DMS53 treated with DMSO at 0.1 percent for 48 hours (cell line): ENCODE data around the gene PPIL6.

Source experiments
- DNase-seq: peaks from one replicate; lab custom pipeline; 2025; ENCODE audit not compliant: unreplicated experiment; lab: John Stamatoyannopoulos, UW

Gene PPIL6

GRCh38 chr6:109406196-109406595 is 34.2 kb downstream of the PPIL6 start:
- no peak for DNase-seq

GRCh38 chr6:109397020-109397419 is 43.4 kb downstream of the PPIL6 start:
- no peak for DNase-seq

DNA sequence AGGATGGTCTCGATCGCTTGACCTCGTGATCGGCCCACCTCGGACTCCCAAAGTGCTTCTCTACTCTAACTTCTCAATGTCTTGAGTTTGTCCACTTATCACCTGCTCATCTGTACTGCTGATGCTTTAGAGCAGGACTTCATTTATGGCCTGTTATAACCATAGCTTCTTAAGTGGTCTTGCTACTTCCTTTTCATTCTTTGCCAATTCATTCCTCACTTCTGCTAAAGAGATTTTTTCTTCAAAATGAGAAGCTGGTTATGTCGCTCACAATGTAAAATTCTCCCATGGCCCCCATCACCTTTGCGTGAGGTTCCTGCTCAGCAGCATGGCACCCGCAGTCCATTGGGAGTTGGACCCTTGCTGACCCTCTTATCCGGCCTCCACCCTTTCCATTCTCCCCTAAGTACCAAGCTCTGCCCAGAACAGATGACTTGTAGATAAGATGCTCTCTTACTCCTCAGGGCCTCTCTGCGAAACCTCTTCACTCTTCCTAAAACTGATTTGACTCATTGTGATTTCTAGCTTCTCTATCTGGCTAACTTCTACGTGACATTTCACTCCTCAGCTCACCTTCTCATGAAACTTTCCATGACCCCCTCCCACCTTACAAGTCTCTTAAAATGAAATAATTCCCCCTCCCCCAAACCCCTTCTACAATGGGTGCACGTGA is 44.2 kb downstream of the PPIL6 start:
- DNase-seq = no peak

- peak; percentile 9 for DNase-seq
Observed at GRCh38 chr6:109393886-109394281, 46.5 kb downstream of the PPIL6 start.

GRCh38 chr6:109393157-109393885 is 47.1 kb downstream of the PPIL6 start:
- no peak for DNase-seq

DNA sequence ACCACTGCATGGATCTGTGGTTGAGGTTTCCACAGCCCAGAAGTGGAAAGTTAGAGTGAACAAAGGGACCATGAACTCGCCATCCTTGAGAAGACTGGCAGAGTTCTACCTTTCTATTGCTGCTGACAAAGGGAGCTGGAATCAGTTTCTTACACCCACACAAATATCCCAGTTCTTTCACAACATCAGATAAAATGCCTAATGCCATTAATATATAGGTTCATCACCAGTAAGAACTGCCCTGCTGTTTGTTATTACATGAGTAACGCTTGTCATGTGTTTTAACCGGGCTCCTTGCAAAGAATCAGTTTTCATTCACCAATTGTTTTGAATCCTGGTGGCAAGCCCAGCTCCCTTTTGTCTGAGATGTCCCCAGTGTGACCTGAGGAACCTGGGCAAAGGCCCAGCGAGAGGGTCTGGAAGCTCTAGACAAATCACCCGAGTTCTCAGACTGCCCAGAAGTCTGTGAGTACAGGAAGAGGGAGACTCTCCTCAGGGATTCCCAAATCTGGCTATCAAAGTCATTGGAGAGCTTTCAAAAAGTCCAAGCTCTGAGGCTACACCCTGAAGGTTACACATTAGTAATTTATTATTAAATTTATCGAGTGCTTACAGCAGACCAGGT is 50.7 kb downstream of the PPIL6 start:
- DNase-seq = no peak

- no peak for DNase-seq
Observed at GRCh38 chr6:109388265-109388664, 52.2 kb downstream of the PPIL6 start.

GRCh38 chr6:109383438-109383940 is 56.9 kb downstream of the PPIL6 start:
- peak; percentile 17 for DNase-seq

GRCh38 chr6:109382576-109383437 is 57.6 kb downstream of the PPIL6 start:
- DNase-seq = peak; percentile 89

DNA sequence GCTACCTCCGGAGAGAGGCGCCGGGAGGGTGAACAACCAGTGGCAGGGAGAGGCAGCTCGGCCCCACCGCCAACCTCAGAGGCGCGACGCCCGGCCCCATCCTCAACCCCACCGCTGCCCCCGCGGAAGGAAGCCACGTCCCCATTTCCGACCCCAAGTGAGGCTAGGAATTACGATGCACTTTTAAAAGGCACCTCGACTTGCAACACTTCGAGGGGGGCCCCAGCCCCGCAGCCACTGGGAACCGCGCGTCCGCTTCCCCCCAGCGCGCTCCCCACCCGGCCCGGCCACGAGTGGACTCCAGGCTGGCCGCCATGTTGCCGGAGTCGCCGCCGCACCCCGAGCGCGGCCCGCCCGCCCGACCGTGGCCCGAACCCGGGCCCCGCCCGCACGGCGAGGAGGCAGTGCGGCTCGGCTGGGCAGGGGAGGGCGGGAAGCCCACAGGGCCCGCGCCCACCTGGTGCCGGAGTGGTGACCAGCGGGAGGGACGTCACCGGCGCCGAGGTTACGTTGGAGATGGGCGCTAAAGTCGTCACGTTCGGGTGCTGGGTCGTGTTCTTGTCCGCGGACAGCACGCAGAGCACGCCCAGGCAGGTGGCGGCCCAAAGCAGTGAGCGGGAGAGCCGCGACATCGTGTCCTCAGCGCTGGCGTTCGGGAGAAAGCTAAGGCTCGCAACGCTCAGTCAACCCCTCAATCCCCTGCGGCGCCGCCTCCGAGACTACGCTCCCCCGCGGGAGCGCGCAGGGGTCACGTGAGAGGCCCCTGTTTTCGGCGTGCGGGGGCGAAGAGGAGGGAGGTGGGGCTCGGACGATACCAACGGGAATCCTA is 58.5 kb downstream of the PPIL6 start, which contains the start of gene CD164:
Gene CD164 (minus strand): TSS at position 721 of the 829 bp plus-strand sequence. CDS start 89 bp downstream, at position 632.
- DNase-seq = peak; percentile 64

DNA sequence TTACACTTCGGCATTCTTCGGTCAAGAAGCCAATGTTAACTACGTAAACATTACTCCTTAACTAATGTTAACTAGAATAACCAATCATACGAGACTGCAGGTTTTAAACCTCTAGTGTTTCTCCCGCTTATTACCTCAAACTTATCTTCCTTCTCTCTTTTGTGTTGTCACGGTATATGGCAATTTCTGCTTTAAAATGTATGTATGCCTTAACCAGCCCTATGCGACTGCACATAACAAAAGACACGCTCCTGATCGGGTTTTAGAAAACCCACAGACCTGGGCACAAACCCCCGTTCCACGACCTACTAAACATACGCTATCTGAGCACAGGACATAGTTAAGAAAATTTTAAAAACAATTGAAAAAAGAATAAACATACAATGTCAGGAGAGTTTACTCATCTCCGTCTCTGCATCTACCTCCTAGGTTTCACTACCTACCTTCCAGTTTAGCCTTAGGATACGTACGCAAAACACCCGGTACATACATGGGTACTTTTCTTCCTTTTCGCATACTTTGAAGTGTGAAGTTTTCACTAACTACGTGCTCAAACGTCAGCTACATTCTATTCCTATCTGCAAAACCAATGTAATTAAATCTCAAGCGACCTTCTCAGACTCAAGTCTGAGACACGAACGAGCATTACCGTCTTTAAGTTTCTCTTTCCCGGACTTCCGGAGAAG is 59.2 kb downstream of the PPIL6 start:
- no peak for DNase-seq

GRCh38 chr6:109379711-109380110 is 60.7 kb downstream of the PPIL6 start:
- DNase-seq = no peak

- no peak for DNase-seq
Observed at GRCh38 chr6:109377717-109378116, 62.7 kb downstream of the PPIL6 start.

- DNase-seq = no peak
Observed at GRCh38 chr6:109374326-109374892, 66.0 kb downstream of the PPIL6 start.

- no peak for DNase-seq
Observed at GRCh38 chr6:109373762-109374161, 66.7 kb downstream of the PPIL6 start.

DNA sequence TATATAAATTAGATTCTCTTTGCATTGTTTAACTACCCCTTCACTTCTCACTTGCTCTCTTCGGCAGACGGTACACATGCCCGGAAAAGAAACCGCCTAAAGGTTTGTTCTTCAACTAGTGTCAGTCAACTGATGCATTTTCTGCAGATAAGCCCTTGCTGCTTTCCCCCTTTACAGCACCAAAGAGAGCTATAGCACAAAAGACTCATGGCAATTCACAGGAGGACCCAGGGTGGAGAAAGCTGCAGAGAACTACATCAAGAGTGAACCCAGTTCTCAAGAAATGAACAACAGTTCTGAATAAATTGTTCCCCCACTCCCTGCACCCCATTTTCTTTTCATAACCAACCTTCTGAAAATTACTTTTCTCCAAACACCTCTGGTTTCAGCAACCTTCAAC is 67.1 kb downstream of the PPIL6 start:
- no peak for DNase-seq

GRCh38 chr6:109372130-109372529 is 68.3 kb downstream of the PPIL6 start:
- no peak for DNase-seq

DNA sequence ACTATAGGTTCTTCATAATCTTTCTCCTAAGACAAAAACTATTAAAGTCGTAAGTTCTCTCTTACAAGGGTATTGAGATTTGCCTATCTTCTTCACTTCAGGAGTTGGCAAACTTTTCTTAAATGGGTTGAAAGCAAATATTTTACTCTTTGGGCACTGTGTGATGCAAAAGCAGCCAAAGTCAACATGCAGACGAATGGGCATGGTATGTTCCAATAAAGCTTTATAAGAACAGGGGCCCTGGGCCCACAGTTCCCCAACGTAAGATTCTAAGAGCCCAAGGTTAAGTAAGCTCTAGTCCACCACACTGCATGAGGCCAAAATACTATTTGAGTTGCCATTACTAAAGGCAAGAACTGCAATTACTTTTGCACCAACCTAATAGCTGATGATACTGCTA is 69.6 kb downstream of the PPIL6 start:
- no peak for DNase-seq

- DNase-seq = no peak
Observed at GRCh38 chr6:109370336-109370735, 70.1 kb downstream of the PPIL6 start.
